GM18505 (cell line): Measurements from ENCODE around the gene PTPRN2.

Experiments
- ATAC-seq: cut with Tn5 transposase; IDR thresholded peaks from one replicate; pipeline ENCODE4 v1.9.1; 2021; ENCODE audit not compliant: unreplicated experiment
- POLR2A ChIP-seq: IDR thresholded peaks from 4 replicates; pipeline ENCODE4 v1.6.1; 2011; ENCODE audit warnings: borderline replicate concordance; ENCODE audit not compliant: insufficient read depth, insufficient read length; ENCODE audit errors: extremely low read depth

The PTPRN2 gene

GRCh38 chr7:157690833-157691585, 896.6 kb downstream of the PTPRN2 start:
- TF ChIP-seq POLR2A: no peak
- no peak for ATAC-seq

GRCh38 chr7:157690058-157690832, 897.4 kb downstream of the PTPRN2 start:
- no peak for ATAC-seq
- no peak for TF ChIP-seq POLR2A

- ATAC-seq: no peak
- no peak for TF ChIP-seq POLR2A
Observed at GRCh38 chr7:157689269-157690057, 898.2 kb downstream of the PTPRN2 start.

GRCh38 chr7:157688533-157689268, 898.9 kb downstream of the PTPRN2 start:
- no peak for TF ChIP-seq POLR2A
- no peak for ATAC-seq

GRCh38 chr7:157687845-157688532, 899.6 kb downstream of the PTPRN2 start:
- TF ChIP-seq POLR2A: no peak
- ATAC-seq: no peak

GRCh38 chr7:157687158-157687557, 900.5 kb downstream of the PTPRN2 start:
- no peak for TF ChIP-seq POLR2A
- ATAC-seq: no peak

- ATAC-seq: no peak
Observed at GRCh38 chr7:157686285-157686894, 901.2 kb downstream of the PTPRN2 start.

GRCh38 chr7:157685430-157686284, 902.0 kb downstream of the PTPRN2 start:
- no peak for TF ChIP-seq POLR2A
- ATAC-seq: no peak

More at GRCh38 chr7:157686285-157686894, 901.2 kb downstream of the PTPRN2 start:
- no peak for TF ChIP-seq POLR2A

GRCh38 chr7:157684909-157685429, 902.7 kb downstream of the PTPRN2 start:
- no peak for ATAC-seq
- no peak for TF ChIP-seq POLR2A

- TF ChIP-seq POLR2A: no peak
- no peak for ATAC-seq
Observed at GRCh38 chr7:157684157-157684908, 903.3 kb downstream of the PTPRN2 start.
